ENCODE results near the gene ARHGEF10L.

ARHGEF10L gene

DNA sequence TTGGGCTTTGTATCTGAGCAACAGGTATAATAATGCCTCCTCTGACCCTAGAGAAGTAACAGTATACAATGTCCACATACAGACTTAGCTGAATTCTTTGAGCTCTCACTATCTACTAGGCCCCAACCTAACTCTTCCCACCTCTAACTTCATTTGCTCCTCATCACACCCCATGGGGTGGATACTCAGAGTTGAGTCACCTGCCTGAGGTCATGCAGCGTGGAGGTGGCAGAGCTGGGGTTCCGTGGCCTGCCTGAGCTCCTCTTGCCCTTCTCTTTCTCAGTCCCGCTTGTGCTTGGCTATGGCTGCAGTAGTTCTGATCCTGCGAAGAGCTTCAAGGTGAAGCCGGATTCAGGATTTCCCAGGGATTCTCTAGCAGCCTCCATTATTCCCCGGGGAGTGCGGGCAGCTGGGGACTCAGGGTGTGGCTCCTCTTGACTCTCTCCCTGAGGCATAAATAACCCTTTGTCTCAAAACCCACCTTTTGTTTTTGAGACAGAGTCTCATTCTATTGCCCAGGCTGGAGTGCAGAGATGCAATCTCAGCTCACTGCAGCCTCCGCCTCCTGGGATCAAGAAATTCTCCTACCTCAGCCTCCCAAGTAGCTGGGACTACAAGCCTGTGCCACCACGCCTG lies 185.7 kb downstream of the ARHGEF10L start:
- H3K27me3 ChIP-seq (ENCODE audit: low read length) = no peaks in the 10 kb centered on the region; the same call in 1 of the 2 replicates
- no peak overlapping the region for H3K27ac ChIP-seq (ENCODE audit: low read depth, low read length)
- H3K79me2 ChIP-seq (ENCODE audit: insufficient read depth, low read length) = no peaks in the 10 kb centered on the region
- no peaks in the 10 kb centered on the region for H3K9me3 ChIP-seq (ENCODE audit: insufficient read depth, low read length)
- H3K9ac ChIP-seq (ENCODE audit: low read length) = no peak overlapping the region
- no peaks in the 10 kb centered on the region for H3K9me2 ChIP-seq (replicated peaks; ENCODE audit: insufficient read depth, low read length)
- H4K20me1 ChIP-seq (ENCODE audit: low read depth, low read length) = no peaks in the 10 kb centered on the region
- no peak overlapping the region for H2AFZ ChIP-seq (ENCODE audit: low read depth, low read length, severe bottlenecking)
- TF ChIP-seq EZH2phosphoT487 (conservative IDR thresholded peaks at IDR 0.05; ENCODE audit: low read length) = no peak
- TF ChIP-seq, protein P1, sequence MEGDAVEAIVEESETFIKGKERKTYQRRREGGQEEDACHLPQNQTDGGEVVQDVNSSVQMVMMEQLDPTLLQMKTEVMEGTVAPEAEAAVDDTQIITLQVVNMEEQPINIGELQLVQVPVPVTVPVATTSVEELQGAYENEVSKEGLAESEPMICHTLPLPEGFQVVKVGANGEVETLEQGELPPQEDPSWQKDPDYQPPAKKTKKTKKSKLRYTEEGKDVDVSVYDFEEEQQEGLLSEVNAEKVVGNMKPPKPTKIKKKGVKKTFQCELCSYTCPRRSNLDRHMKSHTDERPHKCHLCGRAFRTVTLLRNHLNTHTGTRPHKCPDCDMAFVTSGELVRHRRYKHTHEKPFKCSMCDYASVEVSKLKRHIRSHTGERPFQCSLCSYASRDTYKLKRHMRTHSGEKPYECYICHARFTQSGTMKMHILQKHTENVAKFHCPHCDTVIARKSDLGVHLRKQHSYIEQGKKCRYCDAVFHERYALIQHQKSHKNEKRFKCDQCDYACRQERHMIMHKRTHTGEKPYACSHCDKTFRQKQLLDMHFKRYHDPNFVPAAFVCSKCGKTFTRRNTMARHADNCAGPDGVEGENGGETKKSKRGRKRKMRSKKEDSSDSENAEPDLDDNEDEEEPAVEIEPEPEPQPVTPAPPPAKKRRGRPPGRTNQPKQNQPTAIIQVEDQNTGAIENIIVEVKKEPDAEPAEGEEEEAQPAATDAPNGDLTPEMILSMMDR (IDR thresholded peaks at IDR 0.05; ENCODE audit: insufficient read depth, low read length, poor library complexity, severe bottlenecking) = no peak
- H3F3A ChIP-seq (ENCODE audit: insufficient read depth) = no peaks in the 10 kb centered on the region
- no peak overlapping the region for H3K4me3 ChIP-seq (ENCODE audit: insufficient read depth, low read length, poor library complexity, severe bottlenecking)
- no peaks in the 10 kb centered on the region for H3K36me3 ChIP-seq (ENCODE audit: low read length)
- H3K4me2 ChIP-seq (ENCODE audit: low read depth, low read length, poor library complexity, severe bottlenecking) = no peak overlapping the region

DNA sequence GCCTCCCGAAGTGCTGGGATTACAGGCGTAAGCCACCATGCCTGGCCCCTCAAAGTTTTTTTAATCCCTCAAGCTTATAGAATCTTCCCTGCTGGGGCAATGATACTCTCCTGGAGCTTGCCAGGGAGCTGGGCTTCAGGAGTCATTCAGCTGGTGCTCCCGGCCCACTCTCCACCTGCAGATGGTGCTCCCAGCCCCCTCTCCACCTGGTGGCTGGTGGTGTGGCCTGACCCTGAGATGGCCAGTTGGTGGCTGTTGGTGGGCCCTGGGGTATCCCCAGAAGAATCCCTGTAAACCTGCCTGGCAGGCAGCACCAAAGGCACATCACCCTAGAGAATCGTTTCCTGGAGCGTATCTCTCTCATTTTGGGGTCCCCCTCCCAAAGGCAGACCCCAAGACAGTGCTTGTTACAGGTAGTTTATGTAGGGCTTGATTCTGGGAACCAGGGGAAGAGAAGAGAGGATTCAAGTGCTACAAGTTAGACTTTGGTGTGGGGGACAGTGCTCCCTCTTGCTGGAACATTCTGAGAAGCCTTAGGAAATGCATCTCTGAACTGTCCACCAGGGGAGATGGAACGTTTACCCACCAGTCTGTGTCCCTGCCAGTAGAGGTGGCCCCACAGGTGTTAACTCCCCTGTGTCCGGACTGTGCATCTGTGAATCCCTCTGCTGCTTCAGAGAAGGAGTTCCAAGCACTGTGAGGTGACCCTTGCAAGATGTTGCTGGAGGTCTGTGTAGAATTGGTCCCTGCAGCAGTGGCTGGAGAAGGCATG lies 186.5 kb downstream of the ARHGEF10L start:
- Histone ChIP-seq H3F3A (ENCODE audit: insufficient read depth) (no peaks in the 10 kb centered on the region), H3K36me3 (ENCODE audit: low read length) (no peaks in the 10 kb centered on the region), H3K27me3 (ENCODE audit: low read length) (no peaks in the 10 kb centered on the region; the same call in 1 of the 2 replicates), H3K9me3 (ENCODE audit: insufficient read depth, low read length) (no peaks in the 10 kb centered on the region), H3K4me2 (ENCODE audit: low read depth, low read length, poor library complexity, severe bottlenecking) (no peak overlapping the region), H2AFZ (ENCODE audit: low read depth, low read length, severe bottlenecking) (no peak overlapping the region), H3K79me2 (ENCODE audit: insufficient read depth, low read length) (no peaks in the 10 kb centered on the region), H4K20me1 (ENCODE audit: low read depth, low read length) (no peaks in the 10 kb centered on the region), H3K9ac (ENCODE audit: low read length) (no peak overlapping the region), H3K27ac (ENCODE audit: low read depth, low read length) (no peak overlapping the region), H3K9me2 (replicated peaks; ENCODE audit: insufficient read depth, low read length) (no peaks in the 10 kb centered on the region), H3K4me3 (ENCODE audit: insufficient read depth, low read length, poor library complexity, severe bottlenecking) (no peak overlapping the region)
- no peak for TF ChIP-seq EZH2phosphoT487 (conservative IDR thresholded peaks at IDR 0.05; ENCODE audit: low read length)
- TF ChIP-seq, protein P1 (IDR thresholded peaks at IDR 0.05; ENCODE audit: insufficient read depth, low read length, poor library complexity, severe bottlenecking) = no peak

DNA sequence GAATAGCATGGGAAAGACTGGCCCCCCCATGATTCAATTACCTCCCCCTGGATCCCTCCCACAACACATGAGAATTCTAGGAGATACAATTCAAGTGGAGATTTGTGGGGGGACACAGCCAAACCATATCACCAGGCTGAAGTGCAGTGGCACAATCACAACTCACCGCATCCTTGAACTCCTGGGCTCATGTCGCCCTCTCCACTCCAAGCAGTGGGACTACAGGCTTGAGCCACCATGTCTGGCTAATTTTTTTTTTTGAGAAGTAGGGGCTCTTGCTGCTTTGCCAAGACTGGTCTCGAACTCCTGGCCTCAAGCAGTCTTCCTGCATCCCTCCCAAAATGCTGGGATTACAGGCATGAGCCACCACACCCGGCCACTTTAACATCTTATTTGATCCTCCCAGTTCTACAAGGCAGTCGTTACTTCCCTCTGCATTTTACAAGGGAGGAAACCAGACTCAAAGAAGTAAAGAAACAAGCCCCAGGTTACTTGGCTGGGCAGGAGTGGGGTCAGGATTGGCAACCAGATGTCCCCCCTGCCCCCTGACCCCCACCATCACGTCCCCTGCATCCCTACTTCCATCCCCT lies 188.7 kb downstream of the ARHGEF10L start:
- H3K79me2 ChIP-seq (ENCODE audit: insufficient read depth, low read length) = no peaks in the 10 kb centered on the region
- no peaks in the 10 kb centered on the region for H3K9me3 ChIP-seq (ENCODE audit: insufficient read depth, low read length)
- H3K27ac ChIP-seq (ENCODE audit: low read depth, low read length) = no peak overlapping the region
- H2AFZ ChIP-seq (ENCODE audit: low read depth, low read length, severe bottlenecking) = no peak overlapping the region
- no peak overlapping the region for H3K4me3 ChIP-seq (ENCODE audit: insufficient read depth, low read length, poor library complexity, severe bottlenecking)
- no peak overlapping the region for H3K4me2 ChIP-seq (ENCODE audit: low read depth, low read length, poor library complexity, severe bottlenecking)
- H3F3A ChIP-seq (ENCODE audit: insufficient read depth) = no peaks in the 10 kb centered on the region
- no peaks in the 10 kb centered on the region; the same call in 1 of the 2 replicates for H3K27me3 ChIP-seq (ENCODE audit: low read length)
- no peak overlapping the region for H3K9ac ChIP-seq (ENCODE audit: low read length)
- no peaks in the 10 kb centered on the region for H3K9me2 ChIP-seq (replicated peaks; ENCODE audit: insufficient read depth, low read length)
- H3K36me3 ChIP-seq (ENCODE audit: low read length) = no peaks in the 10 kb centered on the region
- TF ChIP-seq, protein P1 (IDR thresholded peaks at IDR 0.05; ENCODE audit: insufficient read depth, low read length, poor library complexity, severe bottlenecking) = no peak
- no peak for TF ChIP-seq EZH2phosphoT487 (conservative IDR thresholded peaks at IDR 0.05; ENCODE audit: low read length)
- H4K20me1 ChIP-seq (ENCODE audit: low read depth, low read length) = no peaks in the 10 kb centered on the region
